DND-41 (cell line): Measurements from ENCODE around the gene CTNNA1.

Experiments
- ATAC-seq: fragments of 200-7000 bp; cut with Tn5 transposase; 3 replicates; pipeline ENCODE4 v1.9.1; 2021; ENCODE audit warnings: low read depth; ENCODE audit not compliant: insufficient read depth
- DNase-seq: peaks from one replicate; pipeline ENCODE4 v3.0.0-alpha.2; 2020
- H2AFZ ChIP-seq: 2 replicates; pipeline ENCODE4 v1.6.0; 2012; ENCODE audit warnings: low read depth, low read length
- H3K27ac ChIP-seq: 2 replicates; pipeline ENCODE4 v1.5.1; 2012; ENCODE audit warnings: low read length, inconsistent platforms
- H3K27me3 ChIP-seq: fragments of 200-600 bp; sonication (generic); 2 replicates; pipeline ENCODE4 v1.6.0; 2012; ENCODE audit warnings: low read length, mild to moderate bottlenecking, inconsistent platforms; ENCODE audit not compliant: insufficient read depth, poor library complexity
- H3K36me3 ChIP-seq: 2 replicates; pipeline ENCODE4 v1.5.1; 2012; ENCODE audit warnings: low read length, inconsistent platforms; ENCODE audit not compliant: insufficient read depth
- H3K4me1 ChIP-seq: 2 replicates; pipeline ENCODE4 v1.5.1; 2012; ENCODE audit warnings: mild to moderate bottlenecking, low read length; ENCODE audit not compliant: insufficient read depth
- H3K4me2 ChIP-seq: 2 replicates; pipeline ENCODE4 v1.6.0; 2012; ENCODE audit warnings: mild to moderate bottlenecking, moderate library complexity, low read length, inconsistent platforms; ENCODE audit not compliant: insufficient read depth
- H3K4me3 ChIP-seq, 2 experiments: fragments of 200-600 bp in 1 of 2; shearing (Covaris generic) in 1 of 2; 2 replicates each; pipeline ENCODE4 v1.5.1; 2012 to 2016; ENCODE audit warnings: inconsistent platforms in 2 of 2, low read length in 2 of 2, mild to moderate bottlenecking in 2 of 2, low read depth in 1 of 2, moderate library complexity in 1 of 2
- H3K79me2 ChIP-seq: 2 replicates; pipeline ENCODE4 v1.6.0; 2012; ENCODE audit warnings: low read length, inconsistent platforms; ENCODE audit not compliant: insufficient read depth
- H3K9ac ChIP-seq: 2 replicates; pipeline ENCODE4 v1.6.0; 2012; ENCODE audit warnings: low read depth, mild to moderate bottlenecking, inconsistent platforms, low read length, moderate library complexity
- H3K9me3 ChIP-seq: 2 replicates; pipeline ENCODE4 v1.5.1; 2012; ENCODE audit warnings: low read length, moderate library complexity, mild to moderate bottlenecking, inconsistent platforms; ENCODE audit not compliant: insufficient read depth, severe bottlenecking
- H4K20me1 ChIP-seq: 2 replicates; pipeline ENCODE4 v1.6.0; 2012; ENCODE audit warnings: low read length; ENCODE audit not compliant: insufficient read depth
- CTCF ChIP-seq: IDR thresholded peaks from 2 replicates; pipeline ENCODE4 v1.5.1; 2012; ENCODE audit warnings: borderline replicate concordance, low read length, moderate library complexity, mild to moderate bottlenecking; ENCODE audit not compliant: poor library complexity, severe bottlenecking; ENCODE audit errors: extremely low read depth
- EZH2 ChIP-seq: IDR thresholded peaks from 3 replicates; pipeline ENCODE4 v1.6.1; 2012; ENCODE audit warnings: borderline replicate concordance, low read depth, mild to moderate bottlenecking, moderate library complexity, low read length, inconsistent platforms; ENCODE audit not compliant: severe bottlenecking

Gene CTNNA1

GRCh38 chr5:138950421-138951031 is 197.3 kb downstream of the CTNNA1 start:
- TF ChIP-seq EZH2 (no peak), CTCF (no peak)
- Histone ChIP-seq H3K9me3 (no peaks in the 10 kb centered on the region), H3K27ac (no peak overlapping the region; the same call in 1 of the 2 replicates), H3K4me1 (peaks cover 28% of the 10 kb centered on the region), H3K79me2 (no peaks in the 10 kb centered on the region), H3K9ac (no peak overlapping the region), H4K20me1 (no peaks in the 10 kb centered on the region), H3K4me3 (no peak overlapping the region), H2AFZ (no peak overlapping the region), H3K36me3 (peaks cover 12% of the 10 kb centered on the region; the same call in 1 of the 2 replicates), H3K4me2 (no peak overlapping the region), H3K27me3 (no peaks in the 10 kb centered on the region)
- ATAC-seq = no peak
- no peak for DNase-seq

GRCh38 chr5:138951091-138951985 is 198.1 kb downstream of the CTNNA1 start:
- TF ChIP-seq EZH2 = no peak
- TF ChIP-seq CTCF = no peak
- H3K9ac ChIP-seq = no peak overlapping the region

GRCh38 chr5:138951986-138952735 is 198.9 kb downstream of the CTNNA1 start:
- no peaks in the 10 kb centered on the region for H3K79me2 ChIP-seq
- H3K9me3 ChIP-seq = no peaks in the 10 kb centered on the region
- H2AFZ ChIP-seq = no peak overlapping the region
- no peak overlapping the region for H3K4me2 ChIP-seq
- H3K27me3 ChIP-seq = no peaks in the 10 kb centered on the region
- peak overlapping the region; percentile 45; the same call in 1 of the 2 replicates for H3K9ac ChIP-seq
- H3K4me3 ChIP-seq = no peak overlapping the region
- H3K36me3 ChIP-seq = peaks cover 7% of the 10 kb centered on the region; the same call in 1 of the 2 replicates
- H3K4me1 ChIP-seq = peaks cover 28% of the 10 kb centered on the region
- DNase-seq (no peak), ATAC-seq (no peak)
- H3K27ac ChIP-seq = peak overlapping the region; percentile 75
- TF ChIP-seq EZH2 = no peak
- TF ChIP-seq CTCF = no peak
- H4K20me1 ChIP-seq = no peaks in the 10 kb centered on the region

More at GRCh38 chr5:138951091-138951985, 198.1 kb downstream of the CTNNA1 start:
- peaks cover 28% of the 10 kb centered on the region for H3K4me1 ChIP-seq
- H3K27me3 ChIP-seq = no peaks in the 10 kb centered on the region
- H3K79me2 ChIP-seq = no peaks in the 10 kb centered on the region
- H3K4me2 ChIP-seq = no peak overlapping the region
- no peaks in the 10 kb centered on the region for H4K20me1 ChIP-seq
- DNase-seq (no peak), ATAC-seq (no peak)
- peaks cover 12% of the 10 kb centered on the region; the same call in 1 of the 2 replicates for H3K36me3 ChIP-seq
- no peak overlapping the region for H2AFZ ChIP-seq
- H3K4me3 ChIP-seq = no peak overlapping the region
- peak overlapping the region; percentile 11; the same call in 1 of the 2 replicates for H3K27ac ChIP-seq
- H3K9me3 ChIP-seq = no peaks in the 10 kb centered on the region
